ENCODE data around the gene NLGN3.

NLGN3 gene

GRCh38 chrX:71107245-71107644, 37.4 kb upstream of the NLGN3 start:
- Mint-ChIP-seq H3K9me3 (no peaks in the 10 kb centered on the region), H3K4me3 (peak overlapping the region; percentile 94), H3K27ac (peak overlapping the region; percentile 97), H3K4me1 (ENCODE audit: low read depth) (peaks cover 70% of the 10 kb centered on the region), H3K27me3 (peaks cover 11% of the 10 kb centered on the region), H3K36me3 (ENCODE audit: low read depth) (peaks cover 71% of the 10 kb centered on the region)
- DNase-seq: no peak

- Mint-ChIP-seq H3K36me3 (ENCODE audit: low read depth) (peaks cover 71% of the 10 kb centered on the region), H3K27me3 (peaks cover 11% of the 10 kb centered on the region), H3K27ac (peak overlapping the region; percentile 97), H3K9me3 (no peaks in the 10 kb centered on the region), H3K4me1 (ENCODE audit: low read depth) (peaks cover 70% of the 10 kb centered on the region), H3K4me3 (peak overlapping the region; percentile 94)
- DNase-seq: no peak
Measured at GRCh38 chrX:71107762-71108360, 36.8 kb upstream of the NLGN3 start.

GRCh38 chrX:71109051-71109450, 35.6 kb upstream of the NLGN3 start:
- H3K4me1 Mint-ChIP-seq (ENCODE audit: low read depth): peaks cover 64% of the 10 kb centered on the region
- H3K27ac Mint-ChIP-seq: peak overlapping the region; percentile 97
- H3K36me3 Mint-ChIP-seq (ENCODE audit: low read depth): peaks cover 68% of the 10 kb centered on the region
- DNase-seq: no peak
- peaks cover 10% of the 10 kb centered on the region for H3K27me3 Mint-ChIP-seq
- H3K9me3 Mint-ChIP-seq: no peaks in the 10 kb centered on the region
- peak overlapping the region; percentile 94 for H3K4me3 Mint-ChIP-seq

GRCh38 chrX:71111141-71111843, 33.3 kb upstream of the NLGN3 start, which contains the start of gene IL2RG:
IL2RG (minus strand) TSS chrX:71111577; CDS start chrX:71111539, 38 bp downstream.
- peak within 1 kb of the TSS; percentile 94 for H3K4me3 Mint-ChIP-seq
- peak within 1 kb of the TSS; percentile 97 for H3K27ac Mint-ChIP-seq
- no peaks in the 10 kb centered on the region for H3K9me3 Mint-ChIP-seq
- peaks cover 5% of the 10 kb centered on the region for H3K27me3 Mint-ChIP-seq
- peak; percentile 71 for DNase-seq
- H3K4me1 Mint-ChIP-seq (ENCODE audit: low read depth): peaks cover 52% of the 10 kb centered on the region
- H3K36me3 Mint-ChIP-seq (ENCODE audit: low read depth): peaks cover 53% of the 10 kb centered on the region

- peaks cover 48% of the 10 kb centered on the region for H3K36me3 Mint-ChIP-seq (ENCODE audit: low read depth)
- peak overlapping the region; percentile 94 for H3K4me3 Mint-ChIP-seq
- H3K27me3 Mint-ChIP-seq: peaks cover 5% of the 10 kb centered on the region
- no peak for DNase-seq
- H3K9me3 Mint-ChIP-seq: no peaks in the 10 kb centered on the region
- peaks cover 46% of the 10 kb centered on the region for H3K4me1 Mint-ChIP-seq (ENCODE audit: low read depth)
- peak overlapping the region; percentile 97 for H3K27ac Mint-ChIP-seq
Measured at GRCh38 chrX:71111921-71112431, 32.7 kb upstream of the NLGN3 start.

GRCh38 chrX:71117358-71117757, 27.3 kb upstream of the NLGN3 start:
- peaks cover 12% of the 10 kb centered on the region for H3K27me3 Mint-ChIP-seq
- peak overlapping the region; percentile 68 for H3K27ac Mint-ChIP-seq
- H3K9me3 Mint-ChIP-seq: no peaks in the 10 kb centered on the region
- peaks cover 34% of the 10 kb centered on the region for H3K4me1 Mint-ChIP-seq (ENCODE audit: low read depth)
- H3K36me3 Mint-ChIP-seq (ENCODE audit: low read depth): peaks cover 25% of the 10 kb centered on the region
- no peak overlapping the region for H3K4me3 Mint-ChIP-seq
- no peak for DNase-seq

GRCh38 chrX:71118032-71118984, 26.3 kb upstream of the NLGN3 start, which contains the start of gene MED12:
MED12 (plus strand) TSS chrX:71118596; CDS start chrX:71118755, 159 bp downstream.
- Mint-ChIP-seq H3K27me3 (peaks cover 12% of the 10 kb centered on the region), H3K27ac (peak within 1 kb of the TSS; percentile 88), H3K9me3 (no peaks in the 10 kb centered on the region), H3K36me3 (ENCODE audit: low read depth) (peaks cover 29% of the 10 kb centered on the region), H3K4me3 (peak within 1 kb of the TSS; percentile 81), H3K4me1 (ENCODE audit: low read depth) (peaks cover 26% of the 10 kb centered on the region)
- peak; percentile 89 for DNase-seq

GRCh38 chrX:71118985-71119535, 25.6 kb upstream of the NLGN3 start:
- Mint-ChIP-seq H3K4me3 (peak overlapping the region; percentile 81), H3K27me3 (peaks cover 12% of the 10 kb centered on the region), H3K4me1 (ENCODE audit: low read depth) (peaks cover 23% of the 10 kb centered on the region), H3K27ac (peak overlapping the region; percentile 88), H3K36me3 (ENCODE audit: low read depth) (peaks cover 34% of the 10 kb centered on the region), H3K9me3 (no peaks in the 10 kb centered on the region)
- DNase-seq: no peak

- H3K27me3 Mint-ChIP-seq: peaks cover 31% of the 10 kb centered on the region
- no peaks in the 10 kb centered on the region for H3K9me3 Mint-ChIP-seq
- no peak overlapping the region for H3K4me3 Mint-ChIP-seq
- peaks cover 10% of the 10 kb centered on the region for H3K4me1 Mint-ChIP-seq (ENCODE audit: low read depth)
- no peak overlapping the region for H3K27ac Mint-ChIP-seq
- H3K36me3 Mint-ChIP-seq (ENCODE audit: low read depth): peaks cover 75% of the 10 kb centered on the region
- no peak for DNase-seq
Measured at GRCh38 chrX:71128166-71128833, 16.3 kb upstream of the NLGN3 start.

GRCh38 chrX:71128915-71129765, 15.5 kb upstream of the NLGN3 start:
- H3K27ac Mint-ChIP-seq: peak overlapping the region; percentile 66
- peaks cover 75% of the 10 kb centered on the region for H3K36me3 Mint-ChIP-seq (ENCODE audit: low read depth)
- H3K9me3 Mint-ChIP-seq: no peaks in the 10 kb centered on the region
- peaks cover 10% of the 10 kb centered on the region for H3K4me1 Mint-ChIP-seq (ENCODE audit: low read depth)
- peak; percentile 86 for DNase-seq
- H3K4me3 Mint-ChIP-seq: no peak overlapping the region
- peaks cover 32% of the 10 kb centered on the region for H3K27me3 Mint-ChIP-seq

- no peak overlapping the region for H3K27ac Mint-ChIP-seq
- no peaks in the 10 kb centered on the region for H3K9me3 Mint-ChIP-seq
- H3K4me3 Mint-ChIP-seq: no peak overlapping the region
- peaks cover 10% of the 10 kb centered on the region for H3K4me1 Mint-ChIP-seq (ENCODE audit: low read depth)
- H3K36me3 Mint-ChIP-seq (ENCODE audit: low read depth): peaks cover 82% of the 10 kb centered on the region
- peaks cover 44% of the 10 kb centered on the region for H3K27me3 Mint-ChIP-seq
- no peak for DNase-seq
Measured at GRCh38 chrX:71131510-71131909, 13.1 kb upstream of the NLGN3 start.

- H3K9me3 Mint-ChIP-seq: no peaks in the 10 kb centered on the region
- H3K36me3 Mint-ChIP-seq (ENCODE audit: low read depth): peaks cover 61% of the 10 kb centered on the region
- H3K27ac Mint-ChIP-seq: peak overlapping the region; percentile 52
- no peak overlapping the region for H3K4me3 Mint-ChIP-seq
- H3K4me1 Mint-ChIP-seq (ENCODE audit: low read depth): peaks cover 7% of the 10 kb centered on the region
- no peak for DNase-seq
- peaks cover 33% of the 10 kb centered on the region for H3K27me3 Mint-ChIP-seq
Measured at GRCh38 chrX:71140440-71140839, 4.2 kb upstream of the NLGN3 start.

GRCh38 chrX:71143508-71143907, 1.1 kb upstream of the NLGN3 start:
- no peak for DNase-seq
- no peaks in the 10 kb centered on the region for H3K9me3 Mint-ChIP-seq
- peak overlapping the region; percentile 34 for H3K27ac Mint-ChIP-seq
- peaks cover 14% of the 10 kb centered on the region for H3K4me1 Mint-ChIP-seq (ENCODE audit: low read depth)
- H3K36me3 Mint-ChIP-seq (ENCODE audit: low read depth): peaks cover 33% of the 10 kb centered on the region
- H3K4me3 Mint-ChIP-seq: no peak overlapping the region
- H3K27me3 Mint-ChIP-seq: peaks cover 27% of the 10 kb centered on the region
